NCI-H2196 (cell line): Measurements from ENCODE around the gene CDPF1.
"Not testable (repeated sequence)": the region's sequence is repeated elsewhere in the genome, so short reads cannot be mapped to it uniquely, and the experiment has no call there.

ENCODE experiments used
- DNase-seq: peaks from one replicate; lab custom pipeline; 2025; ENCODE audit not compliant: unreplicated experiment; lab: John Stamatoyannopoulos, UW

Gene CDPF1

DNA sequence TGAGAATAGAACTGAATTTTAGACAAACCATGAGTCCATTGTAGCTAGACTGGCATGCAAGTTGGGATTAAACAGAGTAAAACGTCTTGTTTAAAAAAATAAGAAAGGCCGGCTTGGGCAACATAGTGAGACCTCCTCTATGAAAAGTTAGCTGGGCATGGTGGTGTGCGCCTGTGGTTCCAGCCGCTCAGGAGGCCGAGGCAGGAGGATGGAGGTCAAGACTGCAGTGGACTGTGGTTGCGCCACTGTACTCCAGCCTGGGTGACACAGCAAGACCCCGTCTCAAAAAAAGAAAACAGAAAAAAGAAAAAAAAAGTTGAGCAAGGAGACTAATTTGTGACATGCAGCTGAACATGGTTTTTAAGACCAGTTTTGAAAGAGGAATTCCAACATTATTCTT is 23.5 kb downstream of the CDPF1 start:
- DNase-seq = no peak

DNA sequence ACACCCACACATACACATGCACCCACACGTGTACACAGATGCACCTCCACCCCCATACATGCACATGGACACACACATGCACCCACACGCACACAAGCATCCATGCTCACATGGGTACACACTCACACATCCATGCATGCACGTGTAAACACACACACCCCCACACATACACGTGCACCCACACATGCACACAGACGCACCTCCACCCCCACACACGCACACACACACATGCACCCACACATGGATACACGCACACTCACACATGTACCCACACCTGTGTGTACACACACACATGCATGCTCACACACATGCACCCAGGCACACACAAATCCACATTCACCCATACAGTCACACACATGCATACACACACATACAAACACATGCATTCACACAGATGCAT is 24.5 kb downstream of the CDPF1 start:
- no peak for DNase-seq

DNA sequence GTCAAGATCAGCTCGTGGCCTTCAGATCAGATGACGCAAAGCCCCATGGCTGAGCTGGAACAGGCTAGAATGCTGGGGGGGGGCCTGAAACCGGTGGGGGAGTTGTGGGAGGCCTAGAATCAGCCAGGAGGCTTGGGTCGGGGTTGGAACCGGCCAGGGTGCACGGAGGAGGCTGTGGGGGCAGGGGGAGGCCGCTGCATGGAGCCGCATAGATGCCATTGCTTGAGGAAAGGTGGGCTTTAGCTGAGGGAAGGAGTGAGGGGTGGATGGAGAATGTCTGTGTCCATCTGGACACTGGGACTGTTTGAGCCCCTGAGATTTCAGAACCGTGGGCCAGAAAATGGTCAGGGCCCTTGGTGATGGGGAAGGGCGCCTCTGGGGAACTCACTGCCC is 25.2 kb downstream of the CDPF1 start:
- no peak for DNase-seq

DNA sequence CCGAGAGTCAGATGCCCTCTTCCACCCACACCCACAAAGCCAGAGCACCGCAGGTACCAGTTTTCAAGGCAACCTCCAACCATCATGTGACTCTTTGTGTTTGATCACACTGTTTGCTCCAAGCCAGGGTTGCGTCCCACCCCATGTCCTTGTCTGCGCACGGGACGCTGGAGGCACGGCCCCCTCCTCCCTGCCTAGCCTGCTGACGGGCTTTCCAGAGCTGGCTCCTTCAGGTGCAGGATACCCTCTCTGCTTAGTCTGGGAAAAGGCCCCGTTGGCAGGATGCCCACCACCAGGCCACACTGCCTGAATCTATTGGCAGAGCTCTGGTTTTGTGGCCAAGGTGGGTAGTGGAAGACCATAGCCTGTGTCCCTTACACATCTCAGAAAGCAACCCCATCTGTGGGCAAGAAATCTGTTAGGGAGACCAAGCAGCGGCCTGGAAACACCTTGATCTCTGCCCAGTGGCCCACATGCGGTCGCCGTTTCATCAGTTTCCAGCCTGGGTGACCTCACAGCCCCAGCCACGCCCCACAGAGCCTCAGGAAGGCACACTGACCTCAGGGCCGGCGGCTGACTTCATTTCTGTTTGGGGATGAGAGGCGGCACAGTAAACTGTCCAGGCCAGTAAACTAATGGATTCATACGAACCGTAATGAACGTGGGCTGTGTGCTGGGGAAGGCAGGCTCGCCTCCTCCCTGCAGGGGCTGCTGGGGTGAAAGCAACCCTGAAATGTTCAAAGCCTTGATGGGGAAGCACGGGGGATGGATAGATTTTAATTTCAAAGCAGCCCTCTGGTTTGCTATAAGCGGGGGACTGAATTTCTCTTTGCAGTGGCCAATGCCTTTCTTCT is 25.8 kb downstream of the CDPF1 start:
- DNase-seq = no peak

DNA sequence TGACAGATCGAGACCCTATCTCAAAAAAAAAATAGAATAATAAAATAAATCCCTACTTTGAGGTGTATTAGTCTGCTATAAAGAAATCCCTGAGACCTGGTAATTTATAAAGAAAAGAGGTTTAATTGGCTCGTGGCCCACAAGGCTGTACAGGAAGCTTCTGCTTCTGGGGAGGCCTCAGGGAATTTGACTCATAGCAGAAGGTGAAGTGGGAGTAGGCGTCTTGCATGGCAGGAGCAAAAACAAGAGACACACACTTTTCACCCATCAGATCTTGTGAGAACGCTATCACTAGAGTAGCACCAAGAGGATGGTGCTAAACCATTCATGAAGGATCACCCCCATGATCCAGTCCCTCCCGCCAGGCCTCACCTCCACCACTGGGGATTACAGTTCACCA is 29.2 kb downstream of the CDPF1 start:
- no peak for DNase-seq

DNA sequence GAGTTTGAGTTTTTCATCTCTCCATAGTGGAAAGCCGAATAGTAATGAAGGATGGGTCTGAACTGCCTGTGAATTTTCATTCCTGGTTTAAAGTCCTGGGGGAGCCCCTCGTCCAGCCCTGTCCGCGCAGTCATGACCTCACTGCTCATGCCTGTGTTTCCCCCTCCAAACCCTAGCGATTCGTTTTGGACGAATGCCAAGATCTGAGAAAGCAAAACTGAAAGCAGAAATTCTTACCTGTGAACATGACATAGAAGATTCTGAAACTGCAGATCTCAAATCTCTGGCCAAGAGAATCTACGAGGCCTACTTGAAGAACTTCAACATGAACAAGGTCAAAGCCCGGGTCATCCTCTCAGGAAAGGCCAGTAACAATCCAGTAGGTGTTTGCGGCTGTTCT is 30.5 kb downstream of the CDPF1 start:
- peak; percentile 42 for DNase-seq

DNA sequence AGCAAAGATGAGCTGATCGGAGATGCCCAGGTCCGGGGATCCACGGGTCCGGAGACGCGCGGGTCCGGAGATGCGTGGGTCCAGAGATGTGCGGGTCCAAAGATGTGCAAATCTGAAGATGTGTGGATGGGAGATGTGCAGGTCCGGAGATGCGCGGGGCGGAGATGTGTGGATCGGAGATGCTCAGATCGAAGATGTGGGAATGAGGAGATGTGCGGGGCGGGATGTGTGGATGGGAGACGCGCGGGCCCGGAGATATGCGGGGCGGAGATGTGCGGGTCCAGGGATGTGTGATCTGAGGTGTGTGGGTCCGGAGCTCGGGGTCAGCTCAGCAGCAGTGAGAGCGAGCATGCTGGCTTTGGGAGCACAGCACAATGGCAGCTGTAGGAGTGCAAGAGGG is 35.5 kb downstream of the CDPF1 start:
- no peak for DNase-seq

DNA sequence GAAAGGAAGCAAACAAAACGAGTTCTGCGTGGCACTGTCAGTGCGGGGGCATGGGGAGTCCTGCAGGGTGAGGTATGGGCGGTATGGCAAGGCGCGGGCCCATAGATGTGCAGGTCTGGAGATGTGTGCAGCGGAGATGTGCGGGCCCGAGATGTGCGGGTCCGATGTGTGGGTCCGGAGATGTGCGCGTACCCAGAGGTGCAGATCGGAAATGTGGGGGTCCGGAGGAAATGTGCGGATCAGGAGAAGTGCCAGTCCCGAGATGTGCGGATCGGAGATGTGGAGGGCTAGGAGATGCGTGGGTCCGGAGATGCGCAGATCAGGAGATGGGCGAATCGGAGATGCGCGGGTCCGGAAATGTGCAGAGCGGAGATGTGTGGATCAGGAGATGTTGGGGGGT is 35.9 kb downstream of the CDPF1 start:
- DNase-seq = no peak

DNA sequence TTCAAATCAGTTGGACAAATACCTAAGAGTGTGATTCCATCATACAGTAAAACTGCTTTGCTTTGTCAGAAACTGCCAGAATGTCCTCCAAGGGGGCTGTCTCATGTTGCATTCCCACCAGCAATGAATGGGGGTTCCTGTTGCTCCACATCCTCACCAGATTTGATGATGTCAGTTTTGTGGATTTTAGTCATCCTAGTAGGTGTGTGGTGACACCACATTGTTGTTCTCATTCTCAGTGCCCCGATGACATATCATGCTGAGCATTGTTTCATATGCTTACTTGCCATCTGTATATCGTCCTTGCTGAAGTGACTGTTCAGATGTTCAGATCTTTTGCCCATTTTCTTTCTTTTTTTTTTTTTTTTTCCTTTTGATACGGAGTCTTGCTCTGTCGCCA is 37.0 kb downstream of the CDPF1 start:
- no peak for DNase-seq

DNA sequence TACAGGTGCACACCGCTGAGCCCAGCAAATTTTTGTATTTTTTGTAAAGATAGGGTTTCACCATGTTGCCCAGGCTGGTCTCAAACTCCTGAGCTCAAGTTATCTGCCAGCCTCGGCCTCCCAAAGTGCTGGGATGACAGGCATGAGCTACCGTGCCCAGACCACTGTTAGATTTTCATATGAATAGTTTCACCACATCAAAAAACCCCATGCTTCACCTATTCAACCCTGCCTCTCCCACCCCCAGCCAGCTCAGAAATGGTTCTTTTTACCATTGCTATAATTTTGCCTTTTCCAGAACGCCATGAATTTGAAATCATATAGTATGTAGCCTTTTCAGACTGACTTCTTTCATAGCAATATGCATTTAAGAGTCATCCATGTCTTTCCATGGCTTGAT is 37.9 kb downstream of the CDPF1 start:
- no peak for DNase-seq

DNA sequence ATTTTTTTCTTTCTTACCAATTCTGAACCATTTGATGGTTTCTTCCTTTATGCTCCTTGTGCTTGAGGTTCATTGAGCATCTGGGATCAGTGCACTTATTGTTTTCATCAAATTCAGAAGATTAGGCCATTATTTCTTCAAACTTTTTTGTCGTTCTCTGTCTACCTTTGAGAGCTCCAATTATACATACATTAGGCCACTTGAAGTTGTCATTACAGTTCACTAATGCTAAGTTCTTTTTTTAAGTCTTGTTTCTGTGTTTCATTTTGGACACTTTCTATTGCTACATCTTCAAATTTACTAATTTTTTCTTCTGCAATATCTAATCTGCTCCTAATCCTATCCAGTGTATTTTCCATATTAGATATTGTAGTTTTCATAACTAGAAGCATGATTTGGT is 40.8 kb downstream of the CDPF1 start:
- DNase-seq = no peak

DNA sequence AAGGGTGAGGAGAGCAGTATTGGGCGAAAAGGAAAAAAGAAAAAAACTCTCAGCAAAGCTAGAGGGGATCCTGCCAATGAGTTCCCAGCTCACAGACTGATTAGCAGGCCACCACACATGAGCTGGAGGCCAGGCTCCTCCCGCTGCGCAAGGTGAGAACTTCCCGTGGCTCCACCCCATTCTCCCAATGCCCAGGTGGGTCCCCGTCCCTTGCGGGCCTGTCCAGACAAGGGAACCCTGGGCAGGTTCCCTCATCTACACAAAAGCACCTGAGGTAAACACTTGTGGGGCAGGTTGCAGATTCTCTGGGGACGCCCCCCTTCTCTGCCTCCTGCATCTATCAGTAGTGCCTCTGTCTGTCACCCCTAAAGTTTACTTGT is 46.5 kb downstream of the CDPF1 start:
- no peak for DNase-seq

DNA sequence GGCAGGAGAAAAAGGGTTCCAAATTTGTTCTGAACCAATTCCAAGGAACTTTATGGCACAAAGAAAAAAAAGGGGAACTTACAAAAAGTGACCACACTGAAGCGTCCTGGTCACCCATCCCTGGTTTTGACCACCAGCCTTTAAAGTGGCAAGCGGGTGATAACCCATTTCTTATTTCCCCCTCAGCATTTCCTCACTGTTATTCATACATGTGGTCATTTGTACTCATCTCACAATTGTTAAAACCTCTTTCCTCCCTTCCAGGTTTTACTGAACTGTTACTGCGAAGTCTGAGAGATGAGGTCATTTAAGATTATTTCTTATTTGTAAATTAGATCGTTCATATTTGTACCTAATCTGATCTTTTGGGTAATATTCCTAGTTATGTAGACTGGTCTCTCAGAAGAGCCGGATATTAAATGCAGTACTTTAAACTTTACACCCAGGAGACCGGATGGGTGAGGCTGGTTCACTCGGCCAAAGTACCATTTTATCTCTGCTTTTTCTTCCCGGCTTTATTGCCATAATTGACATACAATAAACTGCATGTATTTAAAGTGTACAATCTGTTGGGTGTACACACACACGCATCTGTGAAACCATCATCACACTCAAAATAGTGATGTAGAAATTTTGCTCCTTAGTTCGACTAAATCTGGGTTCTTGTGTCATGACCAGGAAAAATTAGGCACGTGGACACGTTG is 47.0 kb downstream of the CDPF1 start:
- no peak for DNase-seq

DNA sequence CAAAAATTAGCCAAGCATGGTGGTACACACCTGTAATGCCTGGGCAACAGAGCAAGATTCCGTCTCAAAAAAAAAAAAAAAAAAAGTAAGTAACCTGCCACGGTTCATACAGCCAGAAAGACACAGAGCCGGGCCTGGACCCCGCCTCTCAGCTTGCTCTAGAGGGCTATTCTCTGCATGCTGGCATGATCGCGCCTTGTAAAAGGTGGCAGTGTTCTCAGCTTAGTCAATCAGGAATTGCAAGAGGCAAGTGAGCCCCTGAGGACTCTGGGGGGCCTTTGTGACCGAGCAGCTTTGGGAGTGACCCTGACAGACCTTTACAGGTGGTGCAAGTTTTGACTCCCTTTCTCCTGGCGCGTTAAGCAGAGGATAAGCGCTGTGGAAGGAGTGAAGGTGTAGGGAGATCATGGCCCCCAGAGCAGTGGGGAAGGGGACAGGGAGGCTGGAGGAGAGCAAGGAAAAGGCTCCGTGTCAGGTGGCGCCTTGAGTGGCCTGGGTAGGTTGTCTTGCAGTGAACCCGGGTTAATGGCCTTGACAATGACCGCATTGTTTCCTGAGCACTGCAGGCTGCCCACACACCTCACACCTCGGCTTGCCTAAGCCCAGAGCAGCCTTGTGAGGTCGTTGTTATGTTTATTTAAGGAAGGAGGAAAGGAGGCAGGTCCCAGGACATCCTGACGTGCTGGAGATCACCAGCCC is 48.9 kb downstream of the CDPF1 start:
- no peak for DNase-seq

DNA sequence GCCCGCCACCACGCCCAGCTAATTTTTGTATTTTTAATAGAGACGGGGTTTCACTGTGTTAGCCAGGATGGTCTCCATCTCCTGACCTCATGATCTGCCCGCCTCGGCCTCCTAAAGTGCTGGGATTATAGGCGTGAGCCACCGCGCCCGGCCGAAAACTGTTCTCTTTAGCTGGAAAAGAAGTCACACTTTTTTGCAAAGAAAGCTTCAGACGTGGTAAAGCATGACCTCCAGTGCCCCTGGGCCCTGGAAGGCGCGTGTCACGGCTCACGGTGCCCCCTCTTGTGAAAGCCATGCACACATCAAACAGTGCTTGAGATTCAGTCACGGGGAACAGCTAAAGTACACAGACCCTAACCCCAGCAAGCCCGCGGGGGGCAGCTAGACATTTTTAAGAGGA is 51.3 kb downstream of the CDPF1 start:
- not testable (repeated sequence) for DNase-seq

DNA sequence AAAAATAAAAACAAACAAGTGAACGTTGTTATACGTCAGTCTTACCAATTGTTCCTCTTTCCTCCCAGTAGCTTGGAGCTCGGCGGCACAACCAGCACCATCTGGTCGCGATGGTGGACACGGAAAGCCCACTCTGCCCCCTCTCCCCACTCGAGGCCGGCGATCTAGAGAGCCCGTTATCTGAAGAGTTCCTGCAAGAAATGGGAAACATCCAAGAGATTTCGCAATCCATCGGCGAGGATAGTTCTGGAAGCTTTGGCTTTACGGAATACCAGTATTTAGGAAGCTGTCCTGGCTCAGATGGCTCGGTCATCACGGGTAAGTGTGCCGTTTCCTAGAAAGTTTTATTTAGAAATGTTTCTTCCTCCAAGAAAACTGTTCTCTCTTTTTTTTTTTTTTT is 51.8 kb downstream of the CDPF1 start:
- no peak for DNase-seq

DNA sequence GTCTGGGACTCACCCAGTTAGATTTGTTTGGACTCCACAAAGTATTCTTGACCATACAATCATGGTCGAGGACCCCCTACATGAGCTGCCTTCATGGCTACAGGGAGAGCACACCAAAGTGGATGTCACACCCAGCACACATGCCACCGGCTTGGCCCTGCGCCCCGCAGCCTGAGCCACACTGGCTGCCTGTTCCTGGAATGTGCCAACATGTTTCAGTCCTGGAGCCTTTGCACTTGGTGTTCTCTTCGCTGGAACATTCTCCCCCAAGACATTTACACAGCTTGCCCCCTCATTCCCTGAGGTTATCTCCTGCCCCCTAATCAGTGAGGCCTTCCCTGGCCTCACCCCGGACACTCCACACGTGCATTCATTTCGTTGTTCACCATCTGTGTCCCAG is 53.8 kb downstream of the CDPF1 start:
- DNase-seq = no peak

DNA sequence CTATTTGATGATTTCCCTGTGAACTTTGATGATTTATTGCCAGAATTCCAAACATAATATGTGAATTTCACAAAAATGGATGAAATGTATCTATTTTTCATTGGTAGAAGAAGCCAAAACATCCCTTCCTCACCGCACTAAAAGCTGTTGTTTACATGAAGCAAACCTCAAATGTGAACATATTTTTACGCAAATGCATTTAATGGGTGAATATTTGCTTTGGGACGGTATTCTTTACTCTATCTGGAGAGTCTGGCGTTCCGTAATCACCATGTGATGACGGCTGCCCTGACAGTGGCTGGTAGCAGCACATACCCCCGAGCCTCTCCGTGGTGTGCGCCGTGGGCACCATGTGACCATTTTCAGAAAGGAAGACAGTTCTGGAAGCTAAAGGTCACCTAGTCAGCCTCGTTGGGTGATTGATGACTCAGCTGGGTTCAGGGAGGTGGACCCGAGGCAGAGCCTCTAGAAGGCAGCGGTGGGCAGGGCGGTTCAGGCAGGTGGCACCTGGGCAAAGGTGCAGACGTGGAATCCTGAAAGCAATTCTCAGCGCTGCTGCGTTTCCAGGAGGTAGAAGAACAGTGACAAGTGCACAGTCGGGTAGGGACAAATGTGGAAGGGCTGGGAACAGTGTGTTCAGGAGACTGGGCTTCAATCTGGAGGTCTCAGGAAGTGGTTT is 54.5 kb downstream of the CDPF1 start:
- DNase-seq = no peak
